DMS79 (cell line): ENCODE data around the gene CASQ1.

ENCODE experiments used
- DNase-seq: peaks from one replicate; lab custom pipeline; 2025; lab: John Stamatoyannopoulos, UW

Gene CASQ1

GRCh38 chr1:160189649-160190625 lies at the start of gene CASQ1:
Gene CASQ1 (plus strand): TSS chr1:160190575. CDS start chr1:160190752, 177 bp downstream.
- no peak for DNase-seq

- DNase-seq: no peak
Measured at GRCh38 chr1:160143695-160144094, 46.7 kb upstream of the CASQ1 start.

- no peak for DNase-seq
Measured at GRCh38 chr1:160144921-160145320, 45.5 kb upstream of the CASQ1 start.

- DNase-seq: no peak
Measured at GRCh38 chr1:160146107-160146506, 44.3 kb upstream of the CASQ1 start.

GRCh38 chr1:160148121-160148520 lies 42.3 kb upstream of the CASQ1 start:
- DNase-seq: no peak

- no peak for DNase-seq
Measured at GRCh38 chr1:160149233-160149632, 41.1 kb upstream of the CASQ1 start.

GRCh38 chr1:160149716-160150115 lies 40.7 kb upstream of the CASQ1 start:
- DNase-seq: no peak

GRCh38 chr1:160151303-160151702 lies 39.1 kb upstream of the CASQ1 start, which contains the start of gene ATP1A4:
Gene ATP1A4 (plus strand): TSS chr1:160151603. CDS start chr1:160152041, 438 bp downstream.
- DNase-seq: no peak

- DNase-seq: no peak
Measured at GRCh38 chr1:160154790-160155189, 35.6 kb upstream of the CASQ1 start.

GRCh38 chr1:160156361-160156760 lies 34.0 kb upstream of the CASQ1 start:
- no peak for DNase-seq

- no peak for DNase-seq
Measured at GRCh38 chr1:160157174-160157573, 33.2 kb upstream of the CASQ1 start.

- DNase-seq: no peak
Measured at GRCh38 chr1:160158031-160158430, 32.3 kb upstream of the CASQ1 start.

- no peak for DNase-seq
Measured at GRCh38 chr1:160158534-160158933, 31.8 kb upstream of the CASQ1 start.

GRCh38 chr1:160159846-160160245 lies 30.5 kb upstream of the CASQ1 start:
- peak; percentile 97 for DNase-seq

- no peak for DNase-seq
Measured at GRCh38 chr1:160161965-160162705, 28.2 kb upstream of the CASQ1 start.

- no peak for DNase-seq
Measured at GRCh38 chr1:160162931-160163330, 27.4 kb upstream of the CASQ1 start.

GRCh38 chr1:160163615-160164014 lies 26.8 kb upstream of the CASQ1 start:
- no peak for DNase-seq

GRCh38 chr1:160164121-160164520 lies 26.3 kb upstream of the CASQ1 start:
- DNase-seq: no peak

GRCh38 chr1:160166166-160166868 lies 24.1 kb upstream of the CASQ1 start:
- DNase-seq: peak; percentile 5

GRCh38 chr1:160167056-160167455 lies 23.3 kb upstream of the CASQ1 start:
- DNase-seq: peak; percentile 75

- DNase-seq: peak; percentile 19
Measured at GRCh38 chr1:160167580-160167979, 22.8 kb upstream of the CASQ1 start.

- no peak for DNase-seq
Measured at GRCh38 chr1:160168016-160168415, 22.4 kb upstream of the CASQ1 start.
